Measurements from ENCODE around the gene RNASE13.

Gene RNASE13

GRCh38 chr14:21023817-21024584 lies 10.6 kb downstream of the RNASE13 start:
- no peak for TF ChIP-seq Cebpa-rat (IDR thresholded peaks at IDR 0.05)
- Histone ChIP-seq H3K9ac (peak overlapping the region; percentile 82), H3K4me3 (peak overlapping the region; percentile 78), H3K9me3 (no peaks in the 10 kb centered on the region), H3K4me2 (peak overlapping the region; percentile 94), H3K36me3 (peaks cover 13% of the 10 kb centered on the region), H3K4me1 (peaks cover 30% of the 10 kb centered on the region), H3K27ac (peak overlapping the region; percentile 73), H4K20me1 (no peaks in the 10 kb centered on the region), H3K27me3 (no peaks in the 10 kb centered on the region)

DNA sequence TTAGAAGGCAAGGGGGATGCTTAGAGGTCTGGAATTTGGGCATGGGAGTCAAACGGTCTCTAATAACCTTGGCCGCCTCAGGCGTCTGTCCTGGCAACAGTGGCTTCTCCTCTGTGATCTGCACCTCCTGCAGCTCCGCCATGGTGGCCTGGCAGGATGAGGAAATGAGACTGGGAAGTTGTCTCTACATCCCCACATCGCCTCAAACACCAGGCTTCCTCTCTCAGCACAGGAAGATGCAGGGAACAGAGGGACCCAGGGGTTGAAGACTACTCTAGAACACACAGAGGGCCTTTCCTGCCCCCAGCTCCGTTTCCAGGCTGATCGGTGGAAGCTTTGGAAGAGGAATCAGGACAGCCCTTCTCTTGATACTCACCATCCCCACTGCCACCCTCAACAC lies 11.4 kb downstream of the RNASE13 start:
- Histone ChIP-seq H3K4me1 (peaks cover 30% of the 10 kb centered on the region), H3K9ac (no peak overlapping the region), H3K9me3 (no peaks in the 10 kb centered on the region), H4K20me1 (no peaks in the 10 kb centered on the region), H3K27ac (no peak overlapping the region), H3K4me3 (no peak overlapping the region), H3K27me3 (no peaks in the 10 kb centered on the region), H3K4me2 (peak overlapping the region; percentile 94; the same call in 1 of the 2 replicates), H3K36me3 (peaks cover 21% of the 10 kb centered on the region)
- no peak for TF ChIP-seq Cebpa-rat (IDR thresholded peaks at IDR 0.05)

DNA sequence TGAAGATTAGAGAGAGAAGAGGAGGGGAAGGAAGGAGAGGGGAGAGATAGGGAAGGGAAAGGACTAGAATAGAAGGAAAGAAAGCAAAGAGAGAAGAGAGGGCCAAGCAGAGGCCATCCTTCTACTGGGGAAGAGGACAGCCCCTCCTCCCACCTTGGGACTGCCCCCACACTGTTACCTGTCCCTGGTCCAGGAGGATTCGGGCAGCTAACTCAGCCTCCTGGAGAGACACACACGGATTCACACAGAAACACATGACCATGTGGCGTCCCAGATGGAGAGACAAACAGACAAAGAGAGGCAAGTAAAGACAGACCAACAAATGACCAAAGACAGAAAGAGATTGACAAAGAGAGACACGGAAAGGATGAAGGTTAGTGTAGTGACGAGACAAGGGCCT lies 11.9 kb downstream of the RNASE13 start:
- H3K4me1 ChIP-seq: peaks cover 30% of the 10 kb centered on the region
- H3K9ac ChIP-seq: no peak overlapping the region
- 0 out of 2 replicates have a peak overlapping the region, but pooled peaks have one; percentile 94 for H3K4me2 ChIP-seq
- H3K4me3 ChIP-seq: no peak overlapping the region
- H3K27ac ChIP-seq: no peak overlapping the region
- H3K36me3 ChIP-seq: peaks cover 26% of the 10 kb centered on the region
- no peaks in the 10 kb centered on the region for H4K20me1 ChIP-seq
- H3K27me3 ChIP-seq: no peaks in the 10 kb centered on the region
- no peaks in the 10 kb centered on the region for H3K9me3 ChIP-seq
- no peak for TF ChIP-seq Cebpa-rat (IDR thresholded peaks at IDR 0.05)

GRCh38 chr14:21020977-21021545 lies 13.5 kb downstream of the RNASE13 start:
- Histone ChIP-seq H3K4me2 (no peak overlapping the region), H4K20me1 (no peaks in the 10 kb centered on the region), H3K9me3 (no peaks in the 10 kb centered on the region), H3K4me3 (no peak overlapping the region), H3K4me1 (peaks cover 20% of the 10 kb centered on the region), H3K9ac (no peak overlapping the region), H3K27me3 (no peaks in the 10 kb centered on the region), H3K36me3 (peaks cover 32% of the 10 kb centered on the region), H3K27ac (no peak overlapping the region)
- TF ChIP-seq Cebpa-rat (IDR thresholded peaks at IDR 0.05): no peak

- Histone ChIP-seq H4K20me1 (no peaks in the 10 kb centered on the region), H3K27me3 (no peaks in the 10 kb centered on the region), H3K4me3 (no peak overlapping the region), H3K4me2 (no peak overlapping the region), H3K4me1 (peaks cover 14% of the 10 kb centered on the region), H3K27ac (no peak overlapping the region), H3K9me3 (no peaks in the 10 kb centered on the region), H3K9ac (no peak overlapping the region), H3K36me3 (peaks cover 32% of the 10 kb centered on the region)
- TF ChIP-seq Cebpa-rat (IDR thresholded peaks at IDR 0.05): no peak
Observed at GRCh38 chr14:21019366-21019765, 15.2 kb downstream of the RNASE13 start.

DNA sequence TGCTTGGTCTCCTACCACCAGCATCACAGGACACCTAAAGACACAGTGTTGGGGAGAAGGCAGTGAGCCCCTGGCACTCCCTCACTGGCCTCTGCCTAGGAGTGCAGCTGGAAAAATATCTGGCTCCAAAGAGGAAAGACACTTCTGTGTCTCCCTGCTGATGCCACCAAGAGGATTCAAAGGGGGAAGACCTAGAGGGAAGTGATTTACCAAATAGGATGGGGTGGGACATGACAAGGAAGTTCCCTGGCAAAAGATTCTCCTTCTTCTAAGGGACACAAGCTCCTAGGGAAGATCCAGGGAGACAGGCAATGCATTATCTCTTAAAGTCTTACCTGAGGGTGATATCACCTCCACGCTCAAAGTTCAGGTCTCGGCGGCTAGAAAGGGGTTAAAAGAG lies 15.8 kb downstream of the RNASE13 start:
- no peaks in the 10 kb centered on the region for H3K9me3 ChIP-seq
- no peaks in the 10 kb centered on the region for H3K27me3 ChIP-seq
- H3K27ac ChIP-seq: no peak overlapping the region
- H3K9ac ChIP-seq: no peak overlapping the region
- H3K36me3 ChIP-seq: peaks cover 32% of the 10 kb centered on the region
- peaks cover 8% of the 10 kb centered on the region for H3K4me1 ChIP-seq
- H3K4me3 ChIP-seq: no peak overlapping the region
- no peak for TF ChIP-seq Cebpa-rat (IDR thresholded peaks at IDR 0.05)
- no peak overlapping the region for H3K4me2 ChIP-seq
- no peaks in the 10 kb centered on the region for H4K20me1 ChIP-seq

DNA sequence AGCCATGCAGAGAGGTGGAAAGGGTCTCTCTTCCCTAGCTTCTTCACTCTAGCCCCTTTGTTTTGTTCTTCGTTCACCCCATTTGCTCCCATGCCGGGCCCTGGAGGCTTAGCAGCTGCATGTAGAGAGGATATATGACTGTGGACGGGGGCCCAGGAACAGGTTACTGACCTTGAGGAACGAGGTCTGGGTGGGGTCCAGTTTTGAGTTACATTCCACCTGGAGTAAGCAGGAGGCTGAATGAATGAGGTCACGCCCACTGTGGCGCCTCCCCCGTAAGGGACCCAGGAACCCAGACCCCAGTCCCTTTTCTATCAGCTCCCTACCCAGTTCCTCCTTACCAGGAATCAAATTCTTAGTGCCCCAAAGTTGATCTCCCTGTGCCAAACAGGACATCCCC lies 16.3 kb downstream of the RNASE13 start:
- no peak overlapping the region for H3K4me3 ChIP-seq
- H3K27ac ChIP-seq: no peak overlapping the region
- H4K20me1 ChIP-seq: no peaks in the 10 kb centered on the region
- TF ChIP-seq Cebpa-rat (IDR thresholded peaks at IDR 0.05): no peak
- H3K9ac ChIP-seq: no peak overlapping the region
- H3K4me2 ChIP-seq: no peak overlapping the region
- H3K36me3 ChIP-seq: peaks cover 32% of the 10 kb centered on the region
- H3K4me1 ChIP-seq: peaks cover 3% of the 10 kb centered on the region
- H3K9me3 ChIP-seq: no peaks in the 10 kb centered on the region
- H3K27me3 ChIP-seq: no peaks in the 10 kb centered on the region

- H4K20me1 ChIP-seq: no peaks in the 10 kb centered on the region
- H3K9me3 ChIP-seq: no peaks in the 10 kb centered on the region
- H3K9ac ChIP-seq: no peak overlapping the region
- no peaks in the 10 kb centered on the region for H3K4me1 ChIP-seq
- H3K36me3 ChIP-seq: peaks cover 32% of the 10 kb centered on the region
- H3K4me3 ChIP-seq: no peak overlapping the region
- no peak for TF ChIP-seq Cebpa-rat (IDR thresholded peaks at IDR 0.05)
- no peaks in the 10 kb centered on the region for H3K27me3 ChIP-seq
- no peak overlapping the region for H3K4me2 ChIP-seq
- H3K27ac ChIP-seq: no peak overlapping the region
Observed at GRCh38 chr14:21017528-21018245, 16.9 kb downstream of the RNASE13 start.

DNA sequence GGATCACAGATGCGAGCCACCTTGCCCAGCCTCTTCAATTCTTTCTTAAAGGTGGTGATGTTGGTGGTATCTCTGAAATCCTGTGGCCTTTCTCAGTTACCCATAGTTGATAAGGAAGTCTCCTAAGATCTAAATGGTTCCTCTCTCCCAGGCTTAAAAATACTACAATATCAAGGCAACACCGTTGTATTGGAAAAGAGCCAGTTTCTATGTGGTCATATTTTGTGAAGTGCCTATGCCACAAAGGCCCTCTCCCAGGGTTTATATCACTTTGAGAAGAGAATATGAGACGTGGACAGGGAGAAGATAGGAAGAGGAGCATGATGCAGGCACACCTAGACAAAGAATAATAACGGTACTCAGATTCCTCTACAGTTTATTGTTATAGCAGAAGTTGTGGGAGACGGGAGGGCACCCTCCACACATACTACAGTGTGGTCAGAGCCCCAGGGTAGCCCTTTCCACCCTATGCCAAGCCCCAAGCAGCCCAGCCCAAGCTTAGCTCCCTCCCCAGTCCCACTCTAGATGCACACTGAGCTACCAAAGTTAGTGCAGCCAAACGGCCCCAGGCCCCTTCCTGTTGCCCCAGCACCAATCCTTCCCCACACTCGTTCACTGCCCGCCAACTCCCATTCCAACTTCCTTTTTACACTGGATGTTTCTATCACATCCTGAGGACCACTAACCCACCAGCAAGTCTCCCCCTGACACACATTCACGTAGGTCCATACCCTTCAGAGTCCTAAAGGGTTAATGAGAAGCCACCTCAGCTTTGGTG lies 18.0 kb downstream of the RNASE13 start:
- Histone ChIP-seq H3K27ac (no peak overlapping the region), H3K9me3 (no peaks in the 10 kb centered on the region), H3K4me3 (no peak overlapping the region), H3K4me1 (no peaks in the 10 kb centered on the region), H3K9ac (no peak overlapping the region), H3K27me3 (no peaks in the 10 kb centered on the region), H4K20me1 (no peaks in the 10 kb centered on the region), H3K36me3 (peaks cover 32% of the 10 kb centered on the region), H3K4me2 (no peak overlapping the region)
- no peak for TF ChIP-seq Cebpa-rat (IDR thresholded peaks at IDR 0.05)
